Muscle layer of duodenum (tissue), 2 donors: ENCODE measurements around the gene GLIPR1L2.
"Not testable (repeated sequence)": the region's sequence is repeated elsewhere in the genome, so short reads cannot be mapped to it uniquely, and the experiment has no call there.

Experiments
- H3K27ac ChIP-seq: one replicate; pipeline ENCODE4 v1.7.0; 2013; ENCODE audit warnings: mild to moderate bottlenecking, low read length
- H3K27me3 ChIP-seq: one replicate; pipeline ENCODE4 v1.7.0; 2013; ENCODE audit warnings: low read depth, mild to moderate bottlenecking, control low read depth, low read length
- H3K36me3 ChIP-seq, 2 donors: one replicate each; pipeline ENCODE4 v1.7.0; 2013; ENCODE audit warnings: low read length in 2 of 2, control low read depth in 1 of 2, mild to moderate bottlenecking in 1 of 2; ENCODE audit not compliant: insufficient read depth in 2 of 2, control insufficient read depth in 1 of 2
- H3K4me1 ChIP-seq, 2 donors: one replicate each; pipeline ENCODE4 v1.7.0; 2013; ENCODE audit warnings: low read length in 2 of 2, mild to moderate bottlenecking in 2 of 2, control low read depth in 1 of 2, moderate library complexity in 1 of 2; ENCODE audit not compliant: insufficient read depth in 2 of 2, control insufficient read depth in 1 of 2
- H3K4me3 ChIP-seq, 2 donors: one replicate each; pipeline ENCODE4 v1.7.0; 2013; ENCODE audit warnings: low read length in 2 of 2, low read depth in 1 of 2, mild to moderate bottlenecking in 1 of 2
- H3K9me3 ChIP-seq, 2 donors: one replicate each; pipeline ENCODE4 v1.7.0; 2013; ENCODE audit warnings: low read length in 2 of 2, control low read depth in 1 of 2, mild to moderate bottlenecking in 1 of 2; ENCODE audit not compliant: control insufficient read depth in 1 of 2
- donor health status: healthy.

Gene GLIPR1L2

GRCh38 chr12:75452675-75453330 lies 61.9 kb downstream of the GLIPR1L2 start:
- Histone ChIP-seq H3K9me3 (no peaks in the 10 kb centered on the region), H3K4me1 (no peaks in the 10 kb centered on the region), H3K36me3 (no peaks in the 10 kb centered on the region), H3K27ac (no peak overlapping the region), H3K4me3 (no peak overlapping the region), H3K27me3 (no peaks in the 10 kb centered on the region)

- Histone ChIP-seq H3K36me3 (no peaks in the 10 kb centered on the region), H3K4me1 (no peaks in the 10 kb centered on the region), H3K9me3 (no peaks in the 10 kb centered on the region), H3K27ac (no peak overlapping the region), H3K27me3 (no peaks in the 10 kb centered on the region), H3K4me3 (no peak overlapping the region)
These were observed 65.0 kb downstream of the GLIPR1L2 start for GRCh38 chr12:75455839-75456238.

GRCh38 chr12:75457191-75457590 lies 66.3 kb downstream of the GLIPR1L2 start:
- no peaks in the 10 kb centered on the region for H3K4me1 ChIP-seq
- H3K36me3 ChIP-seq = no peaks in the 10 kb centered on the region
- no peaks in the 10 kb centered on the region for H3K27me3 ChIP-seq
- H3K4me3 ChIP-seq = no peak overlapping the region
- H3K27ac ChIP-seq = no peak overlapping the region
- no peaks in the 10 kb centered on the region for H3K9me3 ChIP-seq

DNA sequence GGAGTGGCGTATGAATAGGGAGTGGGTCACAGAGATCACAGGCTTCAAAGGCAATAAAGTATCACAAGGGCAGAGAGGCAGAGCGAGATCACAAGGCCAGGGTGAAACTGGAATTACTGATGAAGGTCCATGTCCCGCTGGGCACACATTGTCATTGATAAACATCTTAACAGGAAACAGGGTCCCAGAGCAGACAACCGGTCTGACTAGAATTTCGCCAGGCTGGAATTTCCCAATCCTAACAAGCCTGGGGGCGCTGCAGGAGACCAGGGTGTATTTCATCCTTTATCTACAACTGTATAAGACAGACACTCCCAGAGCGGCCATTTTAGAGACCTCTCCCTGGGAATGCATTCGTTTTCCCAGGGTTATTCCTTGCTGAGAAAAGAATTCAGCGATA lies 67.0 kb downstream of the GLIPR1L2 start:
- not testable (repeated sequence) for H3K36me3 ChIP-seq, H3K27me3 ChIP-seq, H3K4me3 ChIP-seq, H3K27ac ChIP-seq, H3K9me3 ChIP-seq, H3K4me1 ChIP-seq

- no peaks in the 10 kb centered on the region for H3K36me3 ChIP-seq
- no peak overlapping the region for H3K4me3 ChIP-seq
- H3K27me3 ChIP-seq = no peaks in the 10 kb centered on the region
- H3K4me1 ChIP-seq = no peaks in the 10 kb centered on the region
- no peak overlapping the region for H3K27ac ChIP-seq
- H3K9me3 ChIP-seq = no peaks in the 10 kb centered on the region
These were observed 68.9 kb downstream of the GLIPR1L2 start for GRCh38 chr12:75459755-75460154.

GRCh38 chr12:75460204-75460603 lies 69.3 kb downstream of the GLIPR1L2 start:
- Histone ChIP-seq H3K4me3 (no peak overlapping the region), H3K4me1 (no peaks in the 10 kb centered on the region), H3K36me3 (no peaks in the 10 kb centered on the region), H3K9me3 (no peaks in the 10 kb centered on the region), H3K27ac (no peak overlapping the region), H3K27me3 (no peaks in the 10 kb centered on the region)

GRCh38 chr12:75471902-75472890 lies 81.3 kb downstream of the GLIPR1L2 start:
- no peaks in the 10 kb centered on the region for H3K4me1 ChIP-seq
- no peaks in the 10 kb centered on the region for H3K9me3 ChIP-seq
- no peaks in the 10 kb centered on the region for H3K36me3 ChIP-seq
- H3K27me3 ChIP-seq = no peaks in the 10 kb centered on the region
- no peak overlapping the region for H3K4me3 ChIP-seq
- no peak overlapping the region for H3K27ac ChIP-seq

DNA sequence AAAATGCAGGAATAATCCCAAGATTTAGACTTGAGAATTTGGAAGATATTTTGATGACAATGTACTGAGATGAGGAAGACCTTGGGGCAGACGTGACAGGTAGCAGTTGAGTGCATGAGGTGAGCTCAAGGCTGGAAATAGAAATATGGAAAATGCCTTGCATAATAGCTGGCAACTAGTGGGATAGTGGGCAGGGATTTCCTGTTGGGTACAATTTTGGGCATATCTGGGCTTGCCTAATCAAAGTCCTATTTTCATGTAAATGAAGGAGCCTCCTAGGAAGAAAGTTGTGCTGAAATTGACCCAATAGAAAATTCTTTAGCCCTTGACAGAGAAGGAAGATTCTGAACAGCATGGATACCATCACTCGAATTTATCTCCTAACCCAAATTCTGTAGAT lies 83.2 kb downstream of the GLIPR1L2 start:
- no peaks in the 10 kb centered on the region for H3K4me1 ChIP-seq
- no peak overlapping the region for H3K27ac ChIP-seq
- H3K27me3 ChIP-seq = no peaks in the 10 kb centered on the region
- H3K36me3 ChIP-seq = no peaks in the 10 kb centered on the region
- no peaks in the 10 kb centered on the region for H3K9me3 ChIP-seq
- H3K4me3 ChIP-seq = no peak overlapping the region

- Histone ChIP-seq H3K4me1 (peaks cover 0 to 3% of the 10 kb centered on the region in 2 donors), H3K36me3 (peaks cover 0 to 4% of the 10 kb centered on the region in 2 donors), H3K27me3 (no peaks in the 10 kb centered on the region), H3K9me3 (no peaks in the 10 kb centered on the region), H3K4me3 (no peak overlapping the region), H3K27ac (no peak overlapping the region)
These were observed 85.2 kb downstream of the GLIPR1L2 start for GRCh38 chr12:75476071-75476470.

DNA sequence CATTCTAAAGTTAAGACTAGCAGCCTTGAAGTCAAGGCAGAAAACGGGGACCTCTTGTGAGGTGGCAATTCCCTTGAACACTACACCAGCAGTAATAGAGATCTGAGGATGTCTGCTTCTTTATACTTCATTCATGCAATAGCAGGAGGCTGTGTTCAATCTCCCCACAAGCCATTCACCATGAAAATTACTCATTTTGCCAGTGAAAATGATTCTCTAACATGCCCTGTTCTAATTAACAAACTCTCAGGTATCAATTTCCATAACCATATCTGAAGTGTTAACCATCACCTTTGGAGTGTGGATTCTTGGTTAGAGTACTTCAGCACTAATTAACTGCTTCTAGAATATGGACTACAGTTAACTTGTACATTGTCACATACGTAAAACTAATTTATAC lies 86.2 kb downstream of the GLIPR1L2 start:
- Histone ChIP-seq H3K27me3 (no peaks in the 10 kb centered on the region), H3K36me3 (peaks cover 0 to 4% of the 10 kb centered on the region in 2 donors), H3K9me3 (no peaks in the 10 kb centered on the region), H3K4me3 (no peak overlapping the region), H3K4me1 (peaks cover 0 to 3% of the 10 kb centered on the region in 2 donors), H3K27ac (no peak overlapping the region)

GRCh38 chr12:75478116-75478794 lies 87.4 kb downstream of the GLIPR1L2 start:
- peaks cover 2 to 6% of the 10 kb centered on the region in 2 donors for H3K4me1 ChIP-seq
- H3K27me3 ChIP-seq = no peaks in the 10 kb centered on the region
- no peak overlapping the region for H3K4me3 ChIP-seq
- H3K36me3 ChIP-seq = peaks cover 0 to 4% of the 10 kb centered on the region in 2 donors
- no peaks in the 10 kb centered on the region for H3K9me3 ChIP-seq
- H3K27ac ChIP-seq = no peak overlapping the region
